Type B pancreatic cell (in vitro differentiated cells): Measurements from ENCODE around the gene RS1. TPM values are rescaled to one million over a fixed set of nuclear protein-coding genes. Genes with fewer than 3 reads are reported as not detected.
A peak's percentile ranks its signal among the peaks of the same experiment; 100 is the strongest.

ENCODE experiments used
- DNase-seq: peaks from one replicate; pipeline ENCODE4 v3.0.0; 2021; ENCODE audit warnings: mixed read lengths; ENCODE audit not compliant: unreplicated experiment; ENCODE audit errors: extremely low spot score
- H3K27ac Mint-ChIP-seq: 2 replicates; pipeline ENCODE4 v1.8.0; 2021; ENCODE audit warnings: mild to moderate bottlenecking, mixed read lengths
- H3K27me3 Mint-ChIP-seq: 2 replicates; pipeline ENCODE4 v1.8.0; 2021; ENCODE audit warnings: mixed read lengths
- H3K36me3 Mint-ChIP-seq: 2 replicates; pipeline ENCODE4 v1.8.0; 2021; ENCODE audit warnings: mixed read lengths
- H3K4me1 Mint-ChIP-seq: one replicate; pipeline ENCODE4 v1.8.0; 2021; ENCODE audit warnings: mixed read lengths; ENCODE audit not compliant: unreplicated experiment
- H3K4me3 Mint-ChIP-seq: 2 replicates; pipeline ENCODE4 v1.8.0; 2021; ENCODE audit warnings: mild to moderate bottlenecking, mixed read lengths
- H3K9me3 Mint-ChIP-seq: 2 replicates; pipeline ENCODE4 v1.8.0; 2021; ENCODE audit warnings: mixed read lengths
- CTCF ChIP-seq: fragments of 200-600 bp; sonication (generic); conservative IDR thresholded peaks from 2 replicates; pipeline ENCODE4 v1.5.0; 2021; ENCODE audit warnings: antibody characterized with exemption, mild to moderate bottlenecking
- total RNA-seq: library from RNA; stranded (reverse); gene quantifications from 2 replicates; pipeline ENCODE4 v1.2.1, GENCODE V29; 2021; ENCODE audit warnings: low replicate concordance

RS1 gene
- total RNA-seq, 1 donor from 2014 or later: 0.14 TPM

DNA sequence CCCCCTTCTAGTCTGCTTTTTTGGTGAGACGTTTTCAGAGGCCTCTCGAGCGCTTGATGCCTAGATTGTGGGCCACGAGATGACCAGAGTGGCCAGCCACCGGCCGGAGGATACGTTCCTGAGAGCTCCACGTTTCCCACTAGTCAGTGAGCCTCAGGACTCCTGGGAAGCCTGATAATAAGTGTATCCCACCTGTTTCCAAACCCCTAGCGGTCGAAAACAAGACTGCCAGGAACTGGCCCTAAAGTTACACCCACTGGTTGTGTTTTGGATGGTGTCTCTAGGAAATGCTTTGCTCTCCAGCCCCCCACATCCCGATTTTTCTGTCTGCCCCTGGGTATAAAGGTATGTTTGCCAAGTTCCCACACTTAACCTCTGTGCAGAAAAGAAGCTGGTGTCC, 4.6 kb upstream of the RS1 start:
- no peak for DNase-seq
- H3K27ac Mint-ChIP-seq: peak overlapping the region; percentile 56
- H3K36me3 Mint-ChIP-seq: no peaks in the 10 kb centered on the region
- H3K9me3 Mint-ChIP-seq: no peaks in the 10 kb centered on the region
- H3K4me3 Mint-ChIP-seq: peak overlapping the region; percentile 73
- H3K4me1 Mint-ChIP-seq: no peaks in the 10 kb centered on the region
- peak; percentile 63 for TF ChIP-seq CTCF
- H3K27me3 Mint-ChIP-seq: no peaks in the 10 kb centered on the region

DNA sequence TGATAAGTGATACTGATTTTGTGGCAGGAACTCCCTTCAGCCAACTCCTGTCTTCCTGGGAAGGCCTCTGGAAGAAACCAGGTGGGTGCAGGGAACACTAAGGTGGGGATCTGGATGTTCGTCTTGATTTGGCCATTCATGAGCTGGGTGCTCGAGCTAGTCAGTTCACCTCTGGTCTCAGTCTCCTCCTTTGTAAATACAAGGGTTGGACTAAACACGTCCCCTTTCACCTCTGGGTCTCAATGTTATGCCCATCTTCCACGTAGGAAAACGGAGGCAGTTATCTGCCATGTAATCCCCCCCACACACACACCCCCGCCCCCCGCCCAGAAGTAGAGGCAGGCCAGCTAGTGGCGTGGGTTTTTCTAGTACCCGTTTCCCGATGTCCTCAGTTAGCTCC, 4.1 kb upstream of the RS1 start:
- no peaks in the 10 kb centered on the region for H3K36me3 Mint-ChIP-seq
- H3K4me3 Mint-ChIP-seq: peak overlapping the region; percentile 73
- no peaks in the 10 kb centered on the region for H3K27me3 Mint-ChIP-seq
- no peak for DNase-seq
- H3K27ac Mint-ChIP-seq: peak overlapping the region; percentile 56
- no peaks in the 10 kb centered on the region for H3K9me3 Mint-ChIP-seq
- no peak for TF ChIP-seq CTCF
- H3K4me1 Mint-ChIP-seq: no peaks in the 10 kb centered on the region

DNA sequence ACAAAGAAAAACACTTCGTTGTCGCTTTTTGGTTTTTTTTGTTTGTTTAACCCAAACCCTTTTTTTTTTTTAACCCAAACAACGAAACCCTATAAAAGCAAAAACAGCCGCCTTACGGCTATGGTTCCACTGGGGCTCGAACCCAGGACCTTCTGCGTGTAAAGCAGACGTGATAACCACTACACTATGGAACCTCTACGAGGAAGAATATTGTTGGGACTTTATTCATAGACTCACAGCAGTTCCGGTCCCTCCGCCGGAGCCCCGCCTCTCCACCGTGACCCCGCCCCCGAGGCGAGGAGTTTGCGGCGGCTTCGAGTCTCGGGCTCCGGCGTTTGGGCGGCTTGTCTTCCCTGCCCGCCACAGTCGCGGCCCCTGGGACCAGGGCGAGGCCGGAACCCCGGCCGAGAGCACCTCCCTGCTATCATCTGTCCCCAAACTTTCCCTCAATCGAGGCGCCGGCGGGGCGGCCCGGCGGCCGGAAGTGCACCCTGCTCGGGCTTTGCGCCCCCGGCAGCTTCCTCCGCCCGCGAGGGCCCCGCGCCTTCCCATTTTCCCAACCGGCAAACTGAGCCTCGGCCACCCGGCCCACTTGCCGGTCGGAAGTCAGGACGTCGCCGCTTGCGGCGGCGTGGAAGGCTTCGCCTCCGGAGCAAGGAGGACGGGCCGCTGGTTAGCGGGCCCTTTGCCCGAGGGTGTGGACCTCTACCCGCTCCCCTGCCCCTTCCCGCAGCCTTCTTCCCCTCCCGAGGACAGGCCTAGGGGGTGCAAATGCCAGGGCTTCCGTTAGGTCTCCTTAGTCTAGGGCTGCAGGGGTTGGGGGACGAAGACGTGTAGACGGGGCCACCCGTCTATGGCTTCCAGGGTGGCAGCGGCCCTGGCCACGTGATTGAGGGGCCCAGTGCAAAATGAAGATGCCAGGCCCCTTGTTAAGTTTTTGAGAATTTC, 3.2 kb upstream of the RS1 start:
- Mint-ChIP-seq H3K4me3 (peak overlapping the region; percentile 85), H3K36me3 (no peaks in the 10 kb centered on the region), H3K9me3 (no peaks in the 10 kb centered on the region), H3K27me3 (no peaks in the 10 kb centered on the region), H3K4me1 (no peaks in the 10 kb centered on the region), H3K27ac (peak overlapping the region; percentile 57)
- no peak for TF ChIP-seq CTCF
- peak; percentile 85 for DNase-seq

GRCh38 chrX:18674417-18674787, 2.5 kb upstream of the RS1 start:
- H3K36me3 Mint-ChIP-seq: no peaks in the 10 kb centered on the region
- no peaks in the 10 kb centered on the region for H3K9me3 Mint-ChIP-seq
- H3K27me3 Mint-ChIP-seq: no peaks in the 10 kb centered on the region
- DNase-seq: no peak
- H3K4me1 Mint-ChIP-seq: no peaks in the 10 kb centered on the region
- no peak for TF ChIP-seq CTCF
- peak overlapping the region; percentile 85 for H3K4me3 Mint-ChIP-seq
- peak overlapping the region; percentile 57 for H3K27ac Mint-ChIP-seq

DNA sequence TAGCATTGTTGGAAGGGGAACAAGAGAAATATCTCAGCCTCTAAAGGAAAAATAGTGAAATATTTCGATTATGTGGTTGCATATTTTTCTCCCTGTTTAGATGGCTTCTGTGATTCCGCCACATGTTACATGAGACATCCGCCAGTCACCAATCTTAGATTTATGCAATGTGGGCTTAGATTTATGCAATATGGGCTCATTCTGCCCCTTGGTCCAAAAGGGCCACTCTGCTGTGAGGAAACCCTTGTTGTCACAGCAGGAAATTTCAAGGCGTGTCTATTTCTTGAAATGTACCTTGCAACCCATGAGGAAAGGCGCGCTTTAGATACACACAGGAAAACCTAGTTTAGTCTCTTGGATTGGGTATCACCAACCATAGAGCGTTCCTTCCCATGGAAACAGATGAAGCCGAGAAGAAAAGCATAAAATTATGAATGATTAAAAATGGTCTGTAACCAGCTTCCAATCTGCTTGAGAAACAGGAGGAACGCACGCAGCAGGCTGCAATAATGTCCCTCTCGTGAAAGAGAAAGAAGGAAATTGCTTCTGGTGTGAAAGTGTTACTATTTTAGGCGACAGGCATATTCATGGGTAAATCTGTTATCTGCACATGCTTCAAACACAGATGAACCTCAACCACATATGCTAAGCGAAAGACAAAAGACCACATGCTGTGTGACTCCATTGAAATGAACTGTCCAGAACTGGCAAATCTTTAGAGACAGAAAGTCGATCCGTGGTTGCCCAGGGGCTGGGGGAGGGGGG, 3.7 kb downstream of the RS1 start:
- no peak for TF ChIP-seq CTCF
- H3K36me3 Mint-ChIP-seq: peaks cover 5% of the 10 kb centered on the region
- no peaks in the 10 kb centered on the region for H3K27me3 Mint-ChIP-seq
- DNase-seq: no peak
- no peak overlapping the region for H3K4me3 Mint-ChIP-seq
- H3K4me1 Mint-ChIP-seq: no peaks in the 10 kb centered on the region
- H3K27ac Mint-ChIP-seq: no peak overlapping the region
- peaks cover 11% of the 10 kb centered on the region for H3K9me3 Mint-ChIP-seq
